Astrocyte of the cerebellum (primary cell): ENCODE results near the gene LCN12.
A peak's percentile ranks its signal among the peaks of the same experiment; 100 is the strongest.

Experiments
- DNase-seq: peaks from one replicate; pipeline ENCODE4 v3.0.0-alpha.2; 2011; ENCODE audit warnings: low read depth
- H3K4me3 ChIP-seq: 2 replicates; pipeline ENCODE4 v1.5.1; 2011; ENCODE audit warnings: mild to moderate bottlenecking, low read depth, low read length, moderate library complexity
- CTCF ChIP-seq: IDR thresholded peaks from 2 replicates; pipeline ENCODE4 v1.5.1; 2012; ENCODE audit warnings: low read length, low read depth, moderate library complexity, mild to moderate bottlenecking; ENCODE audit errors: missing control alignments
- in situ Hi-C: cut with HindIII; loops from 2 replicates; pipeline ENCODE4 v1.10.0; 2017; ENCODE audit warnings: low sequenced_read_pairs

Gene LCN12

GRCh38 chr9:136995362-136995761 lies 43.3 kb downstream of the LCN12 start:
- no peak for TF ChIP-seq CTCF
- DNase-seq: no peak
- no peak overlapping the region for H3K4me3 ChIP-seq
- in situ Hi-C loops: no loop called here

GRCh38 chr9:136995772-136996311 lies 43.8 kb downstream of the LCN12 start:
- no peak for TF ChIP-seq CTCF
- DNase-seq: no peak
- in situ Hi-C loops: no loop called here
- no peak overlapping the region for H3K4me3 ChIP-seq

GRCh38 chr9:136996361-136997292 lies 44.6 kb downstream of the LCN12 start, which contains the start of gene CLIC3:
CLIC3 (minus strand) TSS chr9:136996568; CDS start chr9:136996543, 25 bp downstream.
- TF ChIP-seq CTCF: no peak
- in situ Hi-C loops: no loop called here
- no peak within 1 kb of the TSS for H3K4me3 ChIP-seq
- no peak for DNase-seq

GRCh38 chr9:136997371-136997770 lies 45.3 kb downstream of the LCN12 start:
- in situ Hi-C loops: no loop called here
- no peak for DNase-seq
- no peak for TF ChIP-seq CTCF
- H3K4me3 ChIP-seq: no peak overlapping the region

GRCh38 chr9:136997830-136998234 lies 45.8 kb downstream of the LCN12 start:
- in situ Hi-C loops: no loop called here
- no peak for DNase-seq
- TF ChIP-seq CTCF: no peak
- no peak overlapping the region for H3K4me3 ChIP-seq

- in situ Hi-C loops: no loop called here
- H3K4me3 ChIP-seq: no peak overlapping the region
- peak; percentile 34 for DNase-seq
- TF ChIP-seq CTCF: no peak
These were observed 48.3 kb downstream of the LCN12 start for GRCh38 chr9:137000177-137000930.
